ENCODE results near the gene SPATA17. TPM values are rescaled to one million over a fixed set of nuclear protein-coding genes. Genes with fewer than 3 reads are reported as not detected.

The SPATA17 gene
- polyA plus RNA-seq, 2 donors = 0.04 to 0.13 TPM

DNA sequence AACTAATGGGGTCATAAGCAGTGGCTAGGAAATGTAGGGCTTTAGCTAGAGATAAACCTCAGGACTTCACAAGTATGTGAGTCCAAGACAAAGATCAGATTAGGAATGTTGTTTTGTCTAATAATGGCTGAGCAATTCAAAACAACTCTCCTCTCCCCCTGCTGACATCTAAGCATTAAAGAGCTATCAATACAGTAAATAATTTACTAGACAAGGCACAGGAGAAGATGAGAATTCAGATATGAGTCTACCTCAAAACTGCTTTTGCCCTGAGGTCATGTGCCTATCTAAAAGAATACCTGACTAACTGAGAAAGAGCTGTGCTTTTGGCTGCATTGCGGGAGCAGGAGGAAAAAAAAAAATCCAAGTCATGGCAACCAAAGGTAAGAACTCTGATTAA lies 86.8 kb downstream of the SPATA17 start:
- H3K36me3 ChIP-seq (ENCODE audit: control insufficient read depth in 2 of 2, insufficient read depth in 2 of 2, low read length in 1 of 2) = no peaks in the 10 kb centered on the region
- H3K27me3 ChIP-seq (ENCODE audit: control insufficient read depth in 1 of 2, insufficient read depth in 2 of 2, low read length in 2 of 2) = no peaks in the 10 kb centered on the region
- H3K4me3 ChIP-seq (ENCODE audit: low read depth in 1 of 2, low read length in 2 of 2) = no peak overlapping the region
- H3K9me3 ChIP-seq (ENCODE audit: control insufficient read depth in 2 of 2, insufficient read depth in 1 of 2, low read depth in 1 of 2, low read length in 1 of 2) = peaks cover 0 to 3% of the 10 kb centered on the region in 2 donors
- no peak overlapping the region for H3K27ac ChIP-seq (ENCODE audit: low read depth in 2 of 2, low read length in 1 of 2)
- 52 to 63% methylated on average over 1 of the region's 1 CpG for WGBS, 2 donors
- H3K4me1 ChIP-seq (ENCODE audit: control insufficient read depth in 2 of 2, insufficient read depth in 2 of 2, low read length in 1 of 2) = no peaks in the 10 kb centered on the region

DNA sequence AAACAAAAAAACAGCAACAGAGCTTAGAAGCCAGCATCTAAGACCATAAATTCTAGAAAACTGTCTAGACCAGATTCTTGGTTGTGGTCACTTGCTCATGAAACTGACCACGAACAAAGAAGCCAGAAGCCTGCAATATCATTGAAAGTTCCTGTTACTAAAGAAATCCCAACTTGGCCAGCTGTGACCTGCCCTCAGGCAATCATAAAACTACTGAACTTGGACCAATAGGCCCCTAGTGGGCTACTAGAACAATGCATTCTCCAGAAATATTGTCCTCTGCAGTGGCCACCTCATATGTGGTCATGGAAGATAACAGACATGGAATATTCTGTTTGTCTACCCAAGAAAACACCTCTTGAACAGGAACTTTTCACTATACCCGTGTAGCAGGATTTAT lies 87.7 kb downstream of the SPATA17 start:
- Histone ChIP-seq H3K9me3 (ENCODE audit: control insufficient read depth in 2 of 2, insufficient read depth in 1 of 2, low read depth in 1 of 2, low read length in 1 of 2) (peaks cover 0 to 3% of the 10 kb centered on the region in 2 donors), H3K4me1 (ENCODE audit: control insufficient read depth in 2 of 2, insufficient read depth in 2 of 2, low read length in 1 of 2) (no peaks in the 10 kb centered on the region), H3K4me3 (ENCODE audit: low read depth in 1 of 2, low read length in 2 of 2) (no peak overlapping the region), H3K27ac (ENCODE audit: low read depth in 2 of 2, low read length in 1 of 2) (no peak overlapping the region), H3K27me3 (ENCODE audit: control insufficient read depth in 1 of 2, insufficient read depth in 2 of 2, low read length in 2 of 2) (no peaks in the 10 kb centered on the region), H3K36me3 (ENCODE audit: control insufficient read depth in 2 of 2, insufficient read depth in 2 of 2, low read length in 1 of 2) (no peaks in the 10 kb centered on the region)
- 76 to 79% methylated on average over 2 of the region's 2 CpGs for WGBS, 2 donors

DNA sequence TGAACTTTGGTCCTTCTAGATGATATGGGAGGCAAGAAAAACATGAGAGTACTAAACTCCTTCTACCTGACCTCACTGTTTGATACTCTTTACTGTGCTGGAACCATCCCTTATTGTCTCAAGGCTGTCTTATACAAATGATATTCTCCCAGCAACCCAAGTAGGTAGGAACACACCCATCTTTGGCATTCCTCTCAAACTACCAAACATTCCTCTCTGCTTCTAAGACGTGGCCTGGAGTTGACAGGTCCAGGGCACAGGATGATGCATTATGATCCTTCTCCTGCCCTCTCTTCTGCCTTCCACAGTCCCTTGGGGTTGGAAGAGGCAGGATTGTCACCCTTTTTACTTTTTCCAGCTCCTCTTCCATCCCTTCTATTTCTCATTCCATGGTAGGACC lies 90.5 kb downstream of the SPATA17 start:
- Histone ChIP-seq H3K9me3 (ENCODE audit: control insufficient read depth in 2 of 2, insufficient read depth in 1 of 2, low read depth in 1 of 2, low read length in 1 of 2) (peaks cover 0 to 3% of the 10 kb centered on the region in 2 donors), H3K36me3 (ENCODE audit: control insufficient read depth in 2 of 2, insufficient read depth in 2 of 2, low read length in 1 of 2) (no peaks in the 10 kb centered on the region), H3K4me3 (ENCODE audit: low read depth in 1 of 2, low read length in 2 of 2) (no peak overlapping the region), H3K27ac (ENCODE audit: low read depth in 2 of 2, low read length in 1 of 2) (no peak overlapping the region), H3K4me1 (ENCODE audit: control insufficient read depth in 2 of 2, insufficient read depth in 2 of 2, low read length in 1 of 2) (no peaks in the 10 kb centered on the region), H3K27me3 (ENCODE audit: control insufficient read depth in 1 of 2, insufficient read depth in 2 of 2, low read length in 2 of 2) (no peaks in the 10 kb centered on the region)
- 28 to 30% methylated on average over 1 of the region's 1 CpG for WGBS, 2 donors

DNA sequence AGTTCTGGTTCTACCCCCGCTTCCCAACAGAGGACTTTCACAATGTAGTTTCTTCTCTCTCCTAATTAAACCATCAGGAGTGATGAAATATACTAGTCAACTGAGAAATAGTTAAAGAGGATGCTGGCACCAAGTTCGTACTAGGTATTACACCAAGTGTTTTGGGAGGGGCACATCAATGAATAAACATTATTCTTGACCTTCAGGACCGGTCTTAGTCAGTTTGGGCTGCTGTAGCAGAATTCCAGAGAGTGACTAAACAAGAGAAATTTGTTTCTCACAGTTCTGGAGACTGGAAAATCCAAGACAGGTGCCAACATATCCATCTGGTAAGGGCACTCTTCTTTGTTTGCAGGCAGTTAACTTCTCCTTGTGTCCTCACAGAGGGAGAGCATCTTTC lies 103.8 kb downstream of the SPATA17 start:
- Histone ChIP-seq H3K4me1 (ENCODE audit: control insufficient read depth in 2 of 2, insufficient read depth in 2 of 2, low read length in 1 of 2) (no peaks in the 10 kb centered on the region), H3K27ac (ENCODE audit: low read depth in 2 of 2, low read length in 1 of 2) (no peak overlapping the region), H3K9me3 (ENCODE audit: control insufficient read depth in 2 of 2, insufficient read depth in 1 of 2, low read depth in 1 of 2, low read length in 1 of 2) (no peaks in the 10 kb centered on the region), H3K36me3 (ENCODE audit: control insufficient read depth in 2 of 2, insufficient read depth in 2 of 2, low read length in 1 of 2) (no peaks in the 10 kb centered on the region), H3K27me3 (ENCODE audit: control insufficient read depth in 1 of 2, insufficient read depth in 2 of 2, low read length in 2 of 2) (no peaks in the 10 kb centered on the region), H3K4me3 (ENCODE audit: low read depth in 1 of 2, low read length in 2 of 2) (no peak overlapping the region)
- 60 to 73% methylated on average over 3 of the region's 3 CpGs for WGBS, 2 donors

DNA sequence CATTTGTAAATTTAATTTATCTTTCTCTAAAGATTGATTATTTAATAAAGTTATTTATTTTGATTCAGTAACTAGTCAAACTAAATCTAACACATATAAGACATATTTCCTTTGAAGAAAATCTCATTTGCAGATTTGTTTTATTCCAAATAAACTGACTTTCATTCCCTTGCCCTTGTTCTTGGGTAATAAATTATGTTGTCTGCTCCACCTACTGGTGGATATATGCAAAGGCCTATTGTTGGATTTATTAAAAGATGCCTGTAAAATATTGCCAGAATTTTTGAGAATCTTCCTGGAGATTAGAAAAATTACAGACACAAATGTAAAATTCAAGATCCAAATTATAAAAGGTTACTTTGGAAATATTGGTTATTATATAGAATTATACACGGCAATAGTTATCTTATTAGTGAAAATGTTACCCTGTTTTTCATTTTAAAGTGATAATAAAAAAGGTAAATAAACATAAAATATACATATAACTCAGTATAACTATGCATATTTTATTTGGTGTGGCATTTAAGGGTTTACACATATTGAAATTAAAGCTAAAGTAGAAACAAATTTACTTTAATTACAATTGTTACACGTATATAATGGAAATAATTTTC lies 116.1 kb downstream of the SPATA17 start:
- Histone ChIP-seq H3K27me3 (ENCODE audit: control insufficient read depth in 1 of 2, insufficient read depth in 2 of 2, low read length in 2 of 2) (no peaks in the 10 kb centered on the region), H3K9me3 (ENCODE audit: control insufficient read depth in 2 of 2, insufficient read depth in 1 of 2, low read depth in 1 of 2, low read length in 1 of 2) (no peaks in the 10 kb centered on the region), H3K4me1 (ENCODE audit: control insufficient read depth in 2 of 2, insufficient read depth in 2 of 2, low read length in 1 of 2) (no peaks in the 10 kb centered on the region), H3K27ac (ENCODE audit: low read depth in 2 of 2, low read length in 1 of 2) (no peak overlapping the region), H3K4me3 (ENCODE audit: low read depth in 1 of 2, low read length in 2 of 2) (no peak overlapping the region), H3K36me3 (ENCODE audit: control insufficient read depth in 2 of 2, insufficient read depth in 2 of 2, low read length in 1 of 2) (no peaks in the 10 kb centered on the region)
- 75 to 86% methylated on average over 2 of the region's 2 CpGs for WGBS, 2 donors

DNA sequence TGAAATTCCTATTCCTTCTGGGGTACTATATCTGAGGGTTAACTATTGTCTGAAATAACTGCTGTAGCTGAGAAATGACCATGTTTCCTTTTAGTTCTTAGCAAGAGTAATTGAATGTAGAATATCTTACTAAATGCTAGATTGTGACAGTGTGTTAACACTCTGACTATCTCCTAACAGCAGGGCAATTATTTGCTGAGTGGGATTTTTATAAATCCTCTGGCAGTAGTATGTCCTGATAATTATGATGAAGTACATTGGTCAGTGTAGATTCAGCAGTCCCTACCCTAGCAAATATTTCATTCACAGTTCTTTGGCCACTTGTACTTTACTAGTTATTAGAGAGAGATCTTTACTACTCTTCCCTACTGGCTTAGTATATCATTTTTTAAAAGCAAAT lies 138.6 kb downstream of the SPATA17 start:
- no peaks in the 10 kb centered on the region for H3K9me3 ChIP-seq (ENCODE audit: control insufficient read depth in 2 of 2, insufficient read depth in 1 of 2, low read depth in 1 of 2, low read length in 1 of 2)
- H3K4me1 ChIP-seq (ENCODE audit: control insufficient read depth in 2 of 2, insufficient read depth in 2 of 2, low read length in 1 of 2) = no peaks in the 10 kb centered on the region
- no peaks in the 10 kb centered on the region for H3K36me3 ChIP-seq (ENCODE audit: control insufficient read depth in 2 of 2, insufficient read depth in 2 of 2, low read length in 1 of 2)
- H3K27me3 ChIP-seq (ENCODE audit: control insufficient read depth in 1 of 2, insufficient read depth in 2 of 2, low read length in 2 of 2) = no peaks in the 10 kb centered on the region
- no peak overlapping the region for H3K27ac ChIP-seq (ENCODE audit: low read depth in 2 of 2, low read length in 1 of 2)
- H3K4me3 ChIP-seq (ENCODE audit: low read depth in 1 of 2, low read length in 2 of 2) = no peak overlapping the region

DNA sequence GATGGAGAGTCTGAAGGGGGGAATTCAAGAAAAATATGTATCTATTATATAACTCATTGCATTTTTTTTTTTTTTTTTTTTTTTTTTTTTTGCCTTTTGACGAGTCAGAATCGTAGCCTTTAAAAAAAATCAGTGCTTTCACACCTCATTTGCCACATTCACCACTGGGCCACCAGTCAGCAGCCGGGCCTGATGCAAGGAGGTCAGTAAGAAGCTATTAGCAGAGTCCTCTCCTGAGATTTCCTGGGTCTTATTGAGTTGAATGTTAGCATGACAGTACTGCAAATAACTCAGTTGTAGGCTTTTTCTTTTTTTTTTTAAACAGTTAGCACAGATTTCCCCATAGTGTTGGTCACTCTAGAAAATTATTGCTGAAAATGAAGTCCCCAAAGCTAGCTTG lies 139.8 kb downstream of the SPATA17 start:
- WGBS, 2 donors = 77 to 81% methylated on average over 3 of the region's 3 CpGs
- Histone ChIP-seq H3K36me3 (ENCODE audit: control insufficient read depth in 2 of 2, insufficient read depth in 2 of 2, low read length in 1 of 2) (no peaks in the 10 kb centered on the region), H3K27me3 (ENCODE audit: control insufficient read depth in 1 of 2, insufficient read depth in 2 of 2, low read length in 2 of 2) (no peaks in the 10 kb centered on the region), H3K27ac (ENCODE audit: low read depth in 2 of 2, low read length in 1 of 2) (no peak overlapping the region), H3K4me3 (ENCODE audit: low read depth in 1 of 2, low read length in 2 of 2) (no peak overlapping the region), H3K4me1 (ENCODE audit: control insufficient read depth in 2 of 2, insufficient read depth in 2 of 2, low read length in 1 of 2) (no peaks in the 10 kb centered on the region), H3K9me3 (ENCODE audit: control insufficient read depth in 2 of 2, insufficient read depth in 1 of 2, low read depth in 1 of 2, low read length in 1 of 2) (no peaks in the 10 kb centered on the region)

DNA sequence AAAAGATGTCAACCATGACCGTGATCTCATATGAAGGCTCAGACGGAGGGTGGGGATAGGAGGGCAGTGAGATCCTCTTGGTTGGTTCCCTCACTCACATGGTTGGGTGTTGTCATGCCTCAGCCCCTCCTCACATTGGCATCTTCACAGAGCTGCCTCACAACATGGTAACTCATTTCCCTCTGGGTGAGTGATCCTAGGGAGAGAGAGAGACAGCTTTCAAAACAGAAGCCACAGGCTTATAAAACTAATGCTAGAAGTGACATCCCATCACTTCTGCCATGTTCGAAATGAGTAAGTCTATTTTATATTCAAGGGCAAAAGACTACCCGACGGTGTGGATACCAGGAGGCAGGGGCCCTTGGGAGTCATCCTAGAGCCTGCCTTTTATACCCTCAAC lies 145.5 kb downstream of the SPATA17 start:
- Histone ChIP-seq H3K4me1 (ENCODE audit: control insufficient read depth in 2 of 2, insufficient read depth in 2 of 2, low read length in 1 of 2) (no peaks in the 10 kb centered on the region), H3K27ac (ENCODE audit: low read depth in 2 of 2, low read length in 1 of 2) (no peak overlapping the region), H3K36me3 (ENCODE audit: control insufficient read depth in 2 of 2, insufficient read depth in 2 of 2, low read length in 1 of 2) (no peaks in the 10 kb centered on the region), H3K4me3 (ENCODE audit: low read depth in 1 of 2, low read length in 2 of 2) (no peak overlapping the region), H3K27me3 (ENCODE audit: control insufficient read depth in 1 of 2, insufficient read depth in 2 of 2, low read length in 2 of 2) (no peaks in the 10 kb centered on the region), H3K9me3 (ENCODE audit: control insufficient read depth in 2 of 2, insufficient read depth in 1 of 2, low read depth in 1 of 2, low read length in 1 of 2) (no peaks in the 10 kb centered on the region)
- 94 to 95% methylated on average over 5 of the region's 5 CpGs for WGBS, 2 donors

DNA sequence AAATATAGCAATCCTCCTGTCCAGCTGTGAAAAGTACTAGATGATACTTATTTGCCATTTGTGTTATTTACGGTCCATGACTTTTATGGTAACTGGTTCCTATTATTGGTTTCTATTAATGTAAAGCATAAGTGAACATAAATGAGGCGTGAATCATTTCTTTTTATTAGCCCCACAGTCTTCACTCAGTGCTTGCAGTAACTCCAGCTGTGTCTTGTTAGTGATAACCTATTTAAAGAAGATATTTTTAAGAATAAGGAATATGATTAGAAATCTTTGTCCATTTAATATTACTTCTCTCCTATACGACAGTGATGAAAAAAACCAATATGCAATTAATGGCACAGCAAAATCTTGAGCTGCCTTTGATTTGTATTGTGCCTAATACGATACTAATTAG lies 149.9 kb downstream of the SPATA17 start:
- Histone ChIP-seq H3K4me3 (ENCODE audit: low read depth in 1 of 2, low read length in 2 of 2) (no peak overlapping the region), H3K27me3 (ENCODE audit: control insufficient read depth in 1 of 2, insufficient read depth in 2 of 2, low read length in 2 of 2) (no peaks in the 10 kb centered on the region), H3K36me3 (ENCODE audit: control insufficient read depth in 2 of 2, insufficient read depth in 2 of 2, low read length in 1 of 2) (no peaks in the 10 kb centered on the region), H3K27ac (ENCODE audit: low read depth in 2 of 2, low read length in 1 of 2) (no peak overlapping the region), H3K4me1 (ENCODE audit: control insufficient read depth in 2 of 2, insufficient read depth in 2 of 2, low read length in 1 of 2) (no peaks in the 10 kb centered on the region), H3K9me3 (ENCODE audit: control insufficient read depth in 2 of 2, insufficient read depth in 1 of 2, low read depth in 1 of 2, low read length in 1 of 2) (no peaks in the 10 kb centered on the region)
- 76 to 85% methylated on average over 4 of the region's 4 CpGs for WGBS, 2 donors

DNA sequence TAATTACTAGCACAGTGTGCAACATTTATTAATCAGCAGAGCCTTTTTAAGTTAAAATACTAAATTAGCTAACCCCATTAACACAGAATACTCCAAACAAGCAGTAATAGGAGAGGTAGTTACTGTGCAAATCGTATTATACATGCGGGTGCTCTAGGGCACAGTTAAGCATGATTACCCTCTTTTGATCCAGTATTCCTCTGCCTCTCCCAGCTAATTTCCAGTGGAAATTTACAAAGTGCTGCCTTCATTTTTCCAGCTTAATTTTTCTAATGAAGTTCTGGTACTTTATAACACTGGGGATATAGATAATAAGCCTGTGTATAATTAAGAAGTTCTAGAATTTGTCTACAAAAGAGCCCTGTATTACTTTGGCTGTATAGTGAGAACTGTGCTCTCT lies 159.9 kb downstream of the SPATA17 start:
- H3K4me1 ChIP-seq (ENCODE audit: control insufficient read depth in 2 of 2, insufficient read depth in 2 of 2, low read length in 1 of 2) = no peaks in the 10 kb centered on the region
- WGBS, 2 donors = 91 to 92% methylated on average over 2 of the region's 2 CpGs
- no peaks in the 10 kb centered on the region for H3K27me3 ChIP-seq (ENCODE audit: control insufficient read depth in 1 of 2, insufficient read depth in 2 of 2, low read length in 2 of 2)
- H3K27ac ChIP-seq (ENCODE audit: low read depth in 2 of 2, low read length in 1 of 2) = no peak overlapping the region
- H3K36me3 ChIP-seq (ENCODE audit: control insufficient read depth in 2 of 2, insufficient read depth in 2 of 2, low read length in 1 of 2) = no peaks in the 10 kb centered on the region
- no peaks in the 10 kb centered on the region for H3K9me3 ChIP-seq (ENCODE audit: control insufficient read depth in 2 of 2, insufficient read depth in 1 of 2, low read depth in 1 of 2, low read length in 1 of 2)
- no peak overlapping the region for H3K4me3 ChIP-seq (ENCODE audit: low read depth in 1 of 2, low read length in 2 of 2)

Data from esophagus (tissue), 2 donors.